ENCODE measurements around the gene SIPA1L2. TPM values are rescaled to one million over a fixed set of nuclear protein-coding genes. Genes with fewer than 3 reads are reported as not detected.

Gene SIPA1L2
- total and polyA plus RNA-seq, 2 of the 13 experiments (the other 11 are each of a cell fraction or from before 2014, with no cell fraction given): 0.03 TPM; not detected in 1

GRCh38 chr1:232593717-232594502, 36.0 kb downstream of the SIPA1L2 start:
- ChIA-PET CTCF (ENCODE audit: low intra/inter-chr PET ratio, low total read pairs) (no interaction called here), POLR2A (no interaction called here)
- H3K27ac ChIP-seq (ENCODE audit: extremely low read length, insufficient read depth, low read length): no peak overlapping the region
- in situ Hi-C loops (cut with HindIII; ENCODE audit: extremely low pct_ligation_motif_present, low pct_unique_long_range_greater_than_20kb): no loop called here
- no peak for ATAC-seq
- no peaks in the 10 kb centered on the region for H3K9me3 ChIP-seq (ENCODE audit: low read length)
- H4K20me1 ChIP-seq (ENCODE audit: insufficient read depth, low read length): no peaks in the 10 kb centered on the region
- H3K79me2 ChIP-seq (ENCODE audit: insufficient read depth, low read length): no peaks in the 10 kb centered on the region
- no peak for FAIRE-seq
- intact Hi-C loops (cut with micrococcal nuclease; ENCODE audit: unreplicated experiment): no loop called here
- H3K36me3 ChIP-seq (replicated peaks in 1 of 2; ENCODE audit: control insufficient read depth in 1 of 2, insufficient read depth in 2 of 2, low read length in 2 of 2): no peaks in the 10 kb centered on the region
- 25% methylated on average over 14 of the region's 14 CpGs for WGBS (ENCODE audit: low lambda C conversion rate)
- H3K4me2 ChIP-seq (ENCODE audit: low read depth, low read length): no peak overlapping the region
- H3K9ac ChIP-seq (ENCODE audit: insufficient read depth, low read depth, low read length): no peak overlapping the region
- H3K27me3 ChIP-seq (ENCODE audit: control insufficient read depth in 1 of 2, insufficient read depth in 2 of 2, low read length in 2 of 2): peaks cover 0 to 14% of the 10 kb centered on the region in 2 experiments; a peak in 1 of 5 replicates
- BruUV-seq (replicated peaks): no TSS peak
- H3K4me1 ChIP-seq (ENCODE audit: insufficient read depth, low read length): no peaks in the 10 kb centered on the region
- DNase-seq (ENCODE audit: low spot score): no peak
- no peak overlapping the region for H2AFZ ChIP-seq (ENCODE audit: low read length)
- no peak overlapping the region for H3K4me3 ChIP-seq (replicated peaks in 1 of 3; ENCODE audit: insufficient read depth in 1 of 3, low read depth in 2 of 3, low read length in 3 of 3)
- TF ChIP-seq THYN1 (CRISPR knock-in tag; IDR thresholded peaks at IDR 0.05; ENCODE audit: borderline replicate concordance, low read depth) (no peak), KLF13 (CRISPR knock-in tag; IDR thresholded peaks at IDR 0.05) (no peak), ZNF12 (CRISPR knock-in tag; IDR thresholded peaks at IDR 0.05) (no peak), ZNF34 (CRISPR knock-in tag; IDR thresholded peaks at IDR 0.05; ENCODE audit: borderline replicate concordance) (no peak), ZNF275 (CRISPR knock-in tag; IDR thresholded peaks at IDR 0.05; ENCODE audit: borderline replicate concordance) (no peak), KAT2B (IDR thresholded peaks at IDR 0.05; ENCODE audit: borderline replicate concordance, low read depth, low read length) (no peak), ZFP41 (CRISPR knock-in tag; IDR thresholded peaks at IDR 0.05; ENCODE audit: borderline replicate concordance) (no peak), RXRA (CRISPR knock-in tag; IDR thresholded peaks at IDR 0.05) (no peak), SP2 (CRISPR knock-in tag; IDR thresholded peaks at IDR 0.05) (no peak), ZNF512B (CRISPR knock-in tag; IDR thresholded peaks at IDR 0.05; ENCODE audit: borderline replicate concordance) (no peak), ZMYM4 (CRISPR knock-in tag; IDR thresholded peaks at IDR 0.05) (no peak), ZFP36L2 (CRISPR knock-in tag; IDR thresholded peaks at IDR 0.05) (no peak), HMG20B (CRISPR knock-in tag; conservative IDR thresholded peaks at IDR 0.05) (no peak), HIVEP1 (CRISPR knock-in tag; IDR thresholded peaks at IDR 0.05) (no peak)
- TF ChIP-seq, protein P1, sequence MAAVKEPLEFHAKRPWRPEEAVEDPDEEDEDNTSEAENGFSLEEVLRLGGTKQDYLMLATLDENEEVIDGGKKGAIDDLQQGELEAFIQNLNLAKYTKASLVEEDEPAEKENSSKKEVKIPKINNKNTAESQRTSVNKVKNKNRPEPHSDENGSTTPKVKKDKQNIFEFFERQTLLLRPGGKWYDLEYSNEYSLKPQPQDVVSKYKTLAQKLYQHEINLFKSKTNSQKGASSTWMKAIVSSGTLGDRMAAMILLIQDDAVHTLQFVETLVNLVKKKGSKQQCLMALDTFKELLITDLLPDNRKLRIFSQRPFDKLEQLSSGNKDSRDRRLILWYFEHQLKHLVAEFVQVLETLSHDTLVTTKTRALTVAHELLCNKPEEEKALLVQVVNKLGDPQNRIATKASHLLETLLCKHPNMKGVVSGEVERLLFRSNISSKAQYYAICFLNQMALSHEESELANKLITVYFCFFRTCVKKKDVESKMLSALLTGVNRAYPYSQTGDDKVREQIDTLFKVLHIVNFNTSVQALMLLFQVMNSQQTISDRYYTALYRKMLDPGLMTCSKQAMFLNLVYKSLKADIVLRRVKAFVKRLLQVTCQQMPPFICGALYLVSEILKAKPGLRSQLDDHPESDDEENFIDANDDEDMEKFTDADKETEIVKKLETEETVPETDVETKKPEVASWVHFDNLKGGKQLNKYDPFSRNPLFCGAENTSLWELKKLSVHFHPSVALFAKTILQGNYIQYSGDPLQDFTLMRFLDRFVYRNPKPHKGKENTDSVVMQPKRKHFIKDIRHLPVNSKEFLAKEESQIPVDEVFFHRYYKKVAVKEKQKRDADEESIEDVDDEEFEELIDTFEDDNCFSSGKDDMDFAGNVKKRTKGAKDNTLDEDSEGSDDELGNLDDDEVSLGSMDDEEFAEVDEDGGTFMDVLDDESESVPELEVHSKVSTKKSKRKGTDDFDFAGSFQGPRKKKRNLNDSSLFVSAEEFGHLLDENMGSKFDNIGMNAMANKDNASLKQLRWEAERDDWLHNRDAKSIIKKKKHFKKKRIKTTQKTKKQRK (IDR thresholded peaks at IDR 0.05; ENCODE audit: low read length): no peak
- TF ChIP-seq, protein P2, sequence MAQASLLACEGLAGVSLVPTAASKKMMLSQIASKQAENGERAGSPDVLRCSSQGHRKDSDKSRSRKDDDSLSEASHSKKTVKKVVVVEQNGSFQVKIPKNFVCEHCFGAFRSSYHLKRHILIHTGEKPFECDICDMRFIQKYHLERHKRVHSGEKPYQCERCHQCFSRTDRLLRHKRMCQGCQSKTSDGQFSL (CRISPR knock-in tag; IDR thresholded peaks at IDR 0.05): no peak
